Stimulated activated CD8-positive, alpha-beta memory T cell treated with anti-CD3 and anti-CD28 coated beads, Interleukin-7, amount 100 ng/mL, for 1 hour (primary cell): ENCODE measurements around the gene IQCC.

ENCODE experiments used
- DNase-seq, 2 donors: peaks; one replicate each; pipeline ENCODE4 v3.0.0-alpha.2; 2020; ENCODE audit warnings: low read depth in 2 of 2

The IQCC gene

GRCh38 chr1:32195972-32196823 is 9.3 kb upstream of the IQCC start:
- DNase-seq, result no peak

GRCh38 chr1:32197074-32197473 is 8.4 kb upstream of the IQCC start:
- no peak for DNase-seq

GRCh38 chr1:32197837-32198236 is 7.6 kb upstream of the IQCC start:
- DNase-seq, result no peak

GRCh38 chr1:32198237-32199042 is 7.0 kb upstream of the IQCC start:
- DNase-seq, result no peak

- DNase-seq, result no peak
Measured at GRCh38 chr1:32199043-32199716, 6.3 kb upstream of the IQCC start.

- DNase-seq, result no peak
Measured at GRCh38 chr1:32199717-32200072, 5.8 kb upstream of the IQCC start.

GRCh38 chr1:32200226-32201010 is 5.1 kb upstream of the IQCC start, which contains the start of gene CCDC28B:
TSS of gene CCDC28B (plus strand) at chr1:32200595. CDS start at chr1:32201936, 1,341 bp downstream.
- DNase-seq, result no peak

- DNase-seq, result peak; percentile 40 to 53
Measured at GRCh38 chr1:32201011-32201855, 4.2 kb upstream of the IQCC start.

- DNase-seq, result no peak
Measured at GRCh38 chr1:32204943-32205361, 519 bp upstream of the IQCC start.

GRCh38 chr1:32208469-32208868 is 3.0 kb downstream of the IQCC start:
- DNase-seq, result no peak

- DNase-seq, result no peak
Measured at GRCh38 chr1:32208891-32209328, 3.4 kb downstream of the IQCC start, which contains the start of gene DCDC2B. TSS of gene DCDC2B (plus strand) at chr1:32209089. CDS start at chr1:32209094, 5 bp downstream.

- peak; percentile 14 to 31 for DNase-seq
Measured at GRCh38 chr1:32215629-32216480, 10.4 kb downstream of the IQCC start.

GRCh38 chr1:32216566-32216965 is 11.1 kb downstream of the IQCC start:
- DNase-seq, result no peak

GRCh38 chr1:32219022-32219421 is 13.6 kb downstream of the IQCC start:
- DNase-seq, result no peak

GRCh38 chr1:32220746-32221580 is 15.5 kb downstream of the IQCC start:
- no peak for DNase-seq

- DNase-seq, result no peak
Measured at GRCh38 chr1:32221581-32221979, 16.1 kb downstream of the IQCC start.

GRCh38 chr1:32221980-32222755 is 16.7 kb downstream of the IQCC start, which contains the start of the genes EIF3I and TMEM234:
TSS of gene EIF3I (plus strand) at chr1:32222407. CDS start at chr1:32222442, 35 bp downstream.
TSS of gene TMEM234 (minus strand) at chr1:32222353. CDS start at chr1:32222322, 31 bp downstream.
- peak; percentile 80 to 88 for DNase-seq
